Pancreas (tissue), 10 donors: ENCODE results near the gene HYAL4. TPM values are rescaled to one million over a fixed set of nuclear protein-coding genes. Genes with fewer than 3 reads are reported as not detected.

Source experiments
- ATAC-seq, 4 donors: fragments of 200-7000 bp; cut with Tn5 transposase; one replicate each; pipeline versions ENCODE4 v1.8.0 to v1.9.1; 2020; ENCODE audit warnings: mild to moderate bottlenecking in 4 of 4, moderate library complexity in 4 of 4
- DNase-seq, 6 donors: peaks; one replicate each; pipeline ENCODE4 v3.0.0-alpha.2; 2020
- FAIRE-seq: peaks from 2 replicates; lab custom pipeline; 2012; peaks lifted over from hg19 to GRCh38; lab: Jason Lieb, UNC
- H3K27ac ChIP-seq, 4 donors: fragments of 200-600 bp; sonication (generic); 1 replicate in 3 of 4; 2 replicates in 1 of 4; pipeline versions ENCODE4 v1.5.0 to v1.8.0; 2020
- H3K27me3 ChIP-seq, 4 donors: fragments of 200-600 bp; one replicate each; pipeline ENCODE4 v1.8.0; 2021
- H3K36me3 ChIP-seq, 3 donors: fragments of 200-600 bp; sonication (generic) in 1 of 3; one replicate each; pipeline versions ENCODE4 v1.5.0 to v1.8.0; 2020 to 2021
- H3K4me1 ChIP-seq, 3 donors: fragments of 200-600 bp; one replicate each; pipeline ENCODE4 v1.8.0; 2021
- H3K4me3 ChIP-seq, 4 donors: fragments of 200-600 bp; sonication (generic) in 2 of 4; one replicate each; pipeline versions ENCODE4 v1.5.0 to v1.8.0; 2020 to 2021
- H3K9me3 ChIP-seq, 4 donors: fragments of 200-600 bp; one replicate each; pipeline ENCODE4 v1.8.0; 2021
- CTCF ChIP-seq, 4 donors: fragments of 200-600 bp; sonication (generic) in 3 of 4; IDR thresholded peaks; one replicate each; pipeline versions ENCODE4 v1.5.0 to v1.8.0; 2021; ENCODE audit warnings: antibody characterized with exemption in 4 of 4
- WGBS, 2 donors: extraction: QIAGEN DNeasy Blood & Tissue Kit; methylation state at CpG; one replicate each; pipeline ENCODE4 v1.1.7; 2013; 5-methylcytosine and 5-hydroxymethylcytosine counted together
- intact Hi-C, 3 donors: fragments of 100-400 bp; cut with DNase I; formaldehyde crosslinking; loops; one replicate each; pipeline versions ENCODE4 v1.11.1 to v1.14.2; 2022
- polyA plus RNA-seq, 2 donors: library from polyadenylated mRNA; stranded (reverse); fragments of 200-250 nt; gene quantifications; one replicate each; pipeline ENCODE4 v1.2.3, GENCODE V29; 2013
- total RNA-seq, 6 donors: library from RNA; stranded (reverse); fragmentation: NEBNext Ultra II Directional in 4 of 6; extraction: Animal tissue kit (Norgen Biotek cat#: 25700) in 4 of 6; gene quantifications; one replicate each; pipeline versions ENCODE4 v1.2.1 to v1.2.4, GENCODE V29; 2021 to 2023
- donor health status: healthy with polysubstance abuse.
- donor health status: DM: no; HTN: no; CAD: no; lungs with moderate emphysema.
- donor health status: DM: no; HTN: no; CAD: no.
- donor health status: control.
- donor health status: control.
- donor health status: Bipolar disorder and iron deficiency.
- donor health status: DM: yes; HTN: yes; CAD: no.
- donor health status: DM: no; HTN: no; CAD: no.
- donor health status: DM: no; HTN: no; CAD: no.
- donor health status: DM: yes; HTN: yes; CAD: no.

HYAL4 gene
- total and polyA plus RNA-seq, 8 donors, result not detected

DNA sequence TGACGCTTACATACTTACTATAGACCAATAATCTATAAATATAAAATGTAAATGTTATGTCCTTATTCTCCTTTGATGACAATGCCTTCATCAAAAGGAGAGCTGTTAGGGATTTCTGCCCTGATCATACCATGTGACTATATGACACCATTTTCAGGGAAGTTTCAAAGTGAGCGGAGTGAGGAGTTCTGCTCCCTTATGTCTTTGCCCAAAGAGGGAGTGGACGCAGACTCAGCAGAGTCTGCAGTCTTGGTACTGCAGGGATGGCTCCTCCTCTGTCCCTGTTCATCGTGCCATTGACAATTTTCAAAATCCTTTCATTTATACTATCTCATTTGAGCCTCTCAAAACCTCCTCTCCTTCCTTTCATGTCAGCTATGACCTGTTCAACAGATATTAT is 27.9 kb downstream of the HYAL4 start:
- peaks cover 0 to 3% (median 0%) of the 10 kb centered on the region in 3 donors for H3K4me1 ChIP-seq
- ATAC-seq, result no peak
- H3K9me3 ChIP-seq, result no peaks in the 10 kb centered on the region
- TF ChIP-seq CTCF (IDR thresholded peaks at IDR 0.05), result no peak
- 61 to 79% methylated on average over 4 of the region's 4 CpGs for WGBS, 2 donors
- H3K4me3 ChIP-seq, result no peak overlapping the region
- no peaks in the 10 kb centered on the region for H3K36me3 ChIP-seq
- H3K27me3 ChIP-seq, result no peaks in the 10 kb centered on the region
- FAIRE-seq, result no peak
- no peak for DNase-seq
- intact Hi-C loops, result no loop called here
- H3K27ac ChIP-seq, result no peak overlapping the region

DNA sequence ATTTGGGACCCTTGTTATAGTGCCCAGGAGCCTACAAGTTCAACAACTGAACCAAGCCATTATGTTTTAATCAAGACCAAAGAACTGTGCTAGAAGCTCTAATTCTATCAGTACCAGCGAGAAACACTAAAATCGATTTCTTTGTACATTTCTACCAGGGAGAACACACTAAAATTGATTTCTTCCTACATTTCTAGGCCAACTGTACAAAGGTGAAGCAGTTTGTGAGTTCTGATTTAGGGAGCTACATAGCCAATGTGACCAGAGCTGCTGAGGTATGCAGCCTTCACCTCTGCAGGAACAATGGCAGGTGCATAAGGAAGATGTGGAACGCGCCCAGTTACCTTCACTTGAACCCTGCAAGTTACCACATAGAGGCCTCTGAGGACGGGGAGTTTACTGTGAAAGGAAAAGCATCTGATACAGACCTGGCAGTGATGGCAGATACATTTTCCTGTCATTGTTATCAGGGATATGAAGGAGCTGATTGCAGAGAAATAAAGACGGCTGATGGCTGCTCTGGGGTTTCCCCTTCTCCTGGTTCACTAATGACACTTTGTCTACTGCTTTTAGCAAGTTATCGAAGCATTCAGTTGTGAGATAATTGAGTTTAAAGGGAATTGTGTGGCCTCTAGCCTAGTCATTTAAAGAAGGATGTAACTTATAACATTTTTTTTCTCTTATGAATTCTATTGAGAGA is 31.7 kb downstream of the HYAL4 start:
- Histone ChIP-seq H3K27ac (no peak overlapping the region), H3K4me1 (peaks cover 0 to 3% (median 0%) of the 10 kb centered on the region in 3 donors), H3K36me3 (no peaks in the 10 kb centered on the region), H3K27me3 (no peaks in the 10 kb centered on the region), H3K9me3 (no peaks in the 10 kb centered on the region), H3K4me3 (no peak overlapping the region)
- FAIRE-seq, result no peak
- no peak for DNase-seq
- no peak for TF ChIP-seq CTCF (IDR thresholded peaks at IDR 0.05)
- intact Hi-C loops, result no loop called here
- WGBS, 2 donors, result 56 to 59% methylated on average over 7 of the region's 7 CpGs
- ATAC-seq, result no peak

- Histone ChIP-seq H3K27me3 (no peaks in the 10 kb centered on the region), H3K4me1 (no peaks in the 10 kb centered on the region), H3K4me3 (no peak overlapping the region), H3K27ac (no peak overlapping the region), H3K9me3 (no peaks in the 10 kb centered on the region), H3K36me3 (no peaks in the 10 kb centered on the region)
- TF ChIP-seq CTCF (IDR thresholded peaks at IDR 0.05), result no peak
- no peak for FAIRE-seq
- no peak for ATAC-seq
- WGBS, 2 donors, result 64 to 79% methylated on average over 4 of the region's 4 CpGs
- intact Hi-C loops, result no loop called here
- no peak for DNase-seq
These were observed 34.7 kb downstream of the HYAL4 start for GRCh38 chr7:123879628-123880027.

- no peaks in the 10 kb centered on the region for H3K27me3 ChIP-seq
- H3K36me3 ChIP-seq, result no peaks in the 10 kb centered on the region
- TF ChIP-seq CTCF (IDR thresholded peaks at IDR 0.05), result no peak
- intact Hi-C loops, result no loop called here
- H3K4me3 ChIP-seq, result no peak overlapping the region
- 93 to 99% methylated on average over 2 of the region's 2 CpGs for WGBS, 2 donors
- no peak overlapping the region for H3K27ac ChIP-seq
- FAIRE-seq (no peak), DNase-seq (no peak), ATAC-seq (no peak)
- H3K9me3 ChIP-seq, result no peaks in the 10 kb centered on the region
- no peaks in the 10 kb centered on the region for H3K4me1 ChIP-seq
These were observed 36.3 kb downstream of the HYAL4 start for GRCh38 chr7:123881300-123881699.

GRCh38 chr7:123883154-123883553 is 38.2 kb downstream of the HYAL4 start:
- no peaks in the 10 kb centered on the region for H3K27me3 ChIP-seq
- FAIRE-seq, result peak; percentile 51
- no peak overlapping the region for H3K4me3 ChIP-seq
- H3K36me3 ChIP-seq, result no peaks in the 10 kb centered on the region
- intact Hi-C loops, result no loop called here
- no peak for TF ChIP-seq CTCF (IDR thresholded peaks at IDR 0.05)
- H3K4me1 ChIP-seq, result no peaks in the 10 kb centered on the region
- H3K9me3 ChIP-seq, result no peaks in the 10 kb centered on the region
- no peak for ATAC-seq
- H3K27ac ChIP-seq, result no peak overlapping the region
- DNase-seq, result no peak
